Limb (tissue), 2 donors: ENCODE results near the gene OR6T1.

Experiments used
- DNase-seq, 2 donors: peaks; one replicate each; pipeline ENCODE4 v3.0.0-alpha.2; 2016; ENCODE audit errors: extremely low spot score in 2 of 2

OR6T1 gene, protein sequence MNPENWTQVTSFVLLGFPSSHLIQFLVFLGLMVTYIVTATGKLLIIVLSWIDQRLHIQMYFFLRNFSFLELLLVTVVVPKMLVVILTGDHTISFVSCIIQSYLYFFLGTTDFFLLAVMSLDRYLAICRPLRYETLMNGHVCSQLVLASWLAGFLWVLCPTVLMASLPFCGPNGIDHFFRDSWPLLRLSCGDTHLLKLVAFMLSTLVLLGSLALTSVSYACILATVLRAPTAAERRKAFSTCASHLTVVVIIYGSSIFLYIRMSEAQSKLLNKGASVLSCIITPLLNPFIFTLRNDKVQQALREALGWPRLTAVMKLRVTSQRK

GRCh38 chr11:123943738-123944137, at the start of gene OR6T1:
Gene OR6T1 (minus strand): TSS chr11:123943838. CDS start chr11:123943838, 0 bp downstream.
- DNase-seq, result no peak

GRCh38 chr11:123979311-123979710, 35.7 kb upstream of the OR6T1 start:
- no peak for DNase-seq

- DNase-seq, result no peak
Observed at GRCh38 chr11:123977731-123978347, 34.2 kb upstream of the OR6T1 start, which contains the start of gene OR10S1. Gene OR10S1 (minus strand): TSS chr11:123977781. CDS start chr11:123977664, 117 bp downstream.

- no peak for DNase-seq
Observed at GRCh38 chr11:123976770-123977560, 33.3 kb upstream of the OR6T1 start.

DNA sequence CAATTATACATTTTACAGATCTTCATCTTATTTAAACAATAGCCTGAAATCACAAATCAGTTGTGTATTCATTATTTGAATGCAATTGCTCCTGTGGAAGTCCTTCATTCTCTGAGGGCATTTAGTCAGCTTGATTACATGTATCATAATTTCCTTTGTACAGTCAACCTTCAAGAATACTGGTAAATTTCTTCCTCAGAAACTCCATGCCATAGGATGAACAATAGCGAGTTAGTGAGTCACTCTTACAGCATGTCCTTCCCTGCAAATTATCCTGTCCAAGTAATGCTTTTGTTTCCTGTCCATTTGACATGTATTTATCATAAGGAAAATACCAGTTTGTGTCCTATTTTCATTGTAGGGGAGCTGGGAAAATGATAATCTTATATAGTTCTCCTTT, 30.2 kb upstream of the OR6T1 start:
- DNase-seq, result no peak

DNA sequence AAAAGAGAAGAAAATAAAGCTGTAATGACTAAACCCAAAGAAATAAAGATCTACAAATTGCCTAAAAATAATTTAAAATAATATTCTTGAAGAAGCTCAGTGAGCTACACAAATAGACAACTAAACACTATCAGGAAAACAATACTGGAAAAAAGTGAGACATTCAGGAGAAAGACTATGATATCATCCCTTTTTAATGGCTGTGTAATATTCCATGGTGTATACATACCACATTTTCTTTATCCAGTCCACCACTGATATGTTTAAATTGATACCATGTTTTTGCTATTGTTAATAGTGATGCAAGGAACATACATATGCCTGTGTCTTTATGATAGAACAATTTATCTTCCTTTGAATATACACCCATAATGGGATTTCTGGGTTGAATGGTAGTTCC, 13.1 kb upstream of the OR6T1 start:
- DNase-seq, result no peak

DNA sequence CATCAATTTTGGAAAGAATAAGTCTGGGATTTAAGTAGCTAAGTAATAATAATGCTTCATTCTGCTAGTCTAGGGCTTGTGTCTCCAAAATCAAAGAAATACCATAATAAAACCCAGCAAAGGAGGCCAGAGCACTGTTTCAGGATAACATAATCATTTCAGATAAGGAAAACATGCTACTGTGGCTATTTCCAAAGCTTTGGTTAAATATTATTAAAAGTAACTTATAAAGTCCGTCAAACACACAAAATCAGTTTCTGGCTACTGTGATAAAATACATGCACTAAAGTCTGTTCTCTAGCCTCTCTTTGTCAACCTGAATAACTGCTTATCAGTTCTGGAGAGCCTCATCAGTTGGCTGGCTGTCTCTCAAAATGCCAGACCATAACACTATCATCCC, 1.5 kb upstream of the OR6T1 start:
- no peak for DNase-seq

DNA sequence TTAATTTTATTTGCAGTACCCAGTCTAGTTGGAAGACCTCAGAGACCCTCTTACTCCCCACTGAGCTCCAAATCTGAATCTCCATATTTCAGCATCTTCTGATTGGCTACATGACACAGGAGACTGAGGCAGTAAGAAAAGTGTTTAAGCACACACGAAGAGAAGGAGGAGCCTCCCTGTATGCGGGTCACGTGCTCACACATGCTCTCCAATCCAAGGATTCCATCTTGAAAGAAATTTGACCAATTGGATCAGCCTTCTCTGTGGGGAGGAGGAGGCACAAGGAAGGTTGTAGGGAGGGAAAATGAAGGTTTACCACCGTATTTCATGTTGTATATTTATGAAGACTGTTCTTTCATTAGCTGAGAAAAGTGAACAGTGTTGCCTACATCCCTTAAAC, 1.2 kb downstream of the OR6T1 start:
- no peak for DNase-seq

GRCh38 chr11:123939317-123939716, 4.3 kb downstream of the OR6T1 start, which contains the start of gene OR4D5:
Gene OR4D5 (plus strand): TSS chr11:123939617. CDS start chr11:123939617, 0 bp downstream.
- DNase-seq, result no peak

DNA sequence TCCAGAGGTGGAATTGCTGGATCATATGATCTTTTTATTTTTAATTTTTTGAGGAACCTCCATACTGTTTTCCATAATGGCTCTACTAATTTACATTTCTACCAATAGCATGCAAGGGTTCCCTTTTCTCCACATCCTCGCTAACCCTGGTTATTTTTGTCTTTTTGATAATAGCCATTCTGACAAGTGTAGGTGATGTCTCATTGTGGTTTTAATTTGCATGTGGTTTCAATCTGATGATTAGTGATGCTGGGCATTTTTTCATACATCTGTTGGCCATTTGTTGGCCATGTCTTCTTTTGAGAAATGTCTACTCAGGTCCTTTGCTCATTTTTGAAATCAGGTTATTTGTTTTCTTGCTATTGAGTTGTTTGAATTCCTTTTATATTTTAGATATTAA, 19.6 kb downstream of the OR6T1 start:
- no peak for DNase-seq

DNA sequence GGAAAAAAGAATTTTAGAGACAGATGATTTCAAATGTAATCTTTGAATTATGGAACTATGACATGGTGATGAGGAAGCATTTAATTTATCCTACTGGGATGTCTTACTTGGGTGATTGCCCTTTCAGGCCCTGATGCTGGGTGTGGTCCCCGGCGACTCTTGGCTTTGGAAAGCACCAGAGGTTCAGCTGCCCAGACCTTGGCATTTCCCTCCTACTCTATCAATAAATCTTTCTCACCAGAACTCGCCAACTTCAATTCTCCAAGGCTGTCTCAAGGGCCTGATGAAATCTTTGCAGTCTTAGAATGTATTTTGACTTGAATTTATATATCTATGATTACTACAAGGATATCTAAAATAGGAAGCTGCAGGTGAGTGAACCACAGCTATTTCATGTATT, 22.7 kb downstream of the OR6T1 start:
- DNase-seq, result no peak

GRCh38 chr11:123905826-123906225, 37.8 kb downstream of the OR6T1 start:
- DNase-seq, result no peak

GRCh38 chr11:123904932-123905331, 38.7 kb downstream of the OR6T1 start:
- DNase-seq, result no peak

GRCh38 chr11:123903932-123904331, 39.7 kb downstream of the OR6T1 start:
- DNase-seq, result no peak

GRCh38 chr11:123901867-123902266, 41.8 kb downstream of the OR6T1 start, which contains the start of gene OR8D4:
Gene OR8D4 (plus strand): TSS chr11:123902167. CDS start chr11:123906432, 4,265 bp downstream.
- no peak for DNase-seq

GRCh38 chr11:123899792-123900191, 43.8 kb downstream of the OR6T1 start:
- no peak for DNase-seq
